HUES48 (cell line): Measurements from ENCODE around the gene PIAS4.

ENCODE experiments used
- H3K27ac ChIP-seq: one replicate; pipeline ENCODE4 v1.7.0; 2013; ENCODE audit warnings: low read depth, low read length, inconsistent platforms
- H3K27me3 ChIP-seq: 2 replicates; pipeline ENCODE4 v1.6.1; 2013; ENCODE audit warnings: mild to moderate bottlenecking, low read length; ENCODE audit not compliant: control insufficient read depth, insufficient read depth
- H3K36me3 ChIP-seq: 2 replicates; pipeline ENCODE4 v1.6.1; 2013; ENCODE audit warnings: low read length; ENCODE audit not compliant: control insufficient read depth, insufficient read depth
- H3K4me1 ChIP-seq: 2 replicates; pipeline ENCODE4 v1.6.1; 2013; ENCODE audit warnings: mild to moderate bottlenecking, low read length; ENCODE audit not compliant: control insufficient read depth, insufficient read depth
- H3K4me3 ChIP-seq: 2 replicates; pipeline ENCODE4 v1.5.1; 2013; ENCODE audit warnings: mild to moderate bottlenecking, low read depth, low read length
- H3K9ac ChIP-seq: 2 replicates; pipeline ENCODE4 v1.6.1; 2013; ENCODE audit warnings: mild to moderate bottlenecking, low read depth, low read length, moderate library complexity
- H3K9me3 ChIP-seq: 2 replicates; pipeline ENCODE4 v1.6.1; 2013; ENCODE audit warnings: low read length; ENCODE audit not compliant: control insufficient read depth, insufficient read depth

PIAS4 gene

DNA sequence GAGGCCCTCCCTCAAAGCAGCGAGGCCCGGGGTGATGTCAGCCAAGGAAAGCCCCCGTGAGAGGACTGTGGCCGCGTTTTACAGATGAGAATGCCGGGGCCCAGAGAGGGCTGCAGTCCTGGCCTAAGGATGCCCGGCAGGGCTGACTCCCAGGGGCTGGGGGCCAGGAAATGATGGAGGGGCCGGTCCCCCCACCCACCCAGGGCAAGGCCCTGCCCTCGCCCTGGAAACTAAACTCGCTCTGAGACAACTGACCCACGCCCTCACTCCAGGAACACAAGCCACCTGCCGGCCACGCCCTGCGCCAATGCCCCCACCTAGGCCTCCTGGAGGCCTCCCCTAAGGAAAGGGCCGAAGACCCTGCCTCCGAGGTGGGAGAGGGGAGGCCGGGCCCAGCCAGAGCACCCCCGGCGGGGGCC, 51.9 kb downstream of the PIAS4 start:
- Histone ChIP-seq H3K27me3 (no peaks in the 10 kb centered on the region), H3K9ac (no peak overlapping the region), H3K4me1 (peaks cover 22% of the 10 kb centered on the region), H3K36me3 (peaks cover 11% of the 10 kb centered on the region), H3K27ac (peak overlapping the region; percentile 67), H3K4me3 (no peak overlapping the region), H3K9me3 (no peaks in the 10 kb centered on the region)

DNA sequence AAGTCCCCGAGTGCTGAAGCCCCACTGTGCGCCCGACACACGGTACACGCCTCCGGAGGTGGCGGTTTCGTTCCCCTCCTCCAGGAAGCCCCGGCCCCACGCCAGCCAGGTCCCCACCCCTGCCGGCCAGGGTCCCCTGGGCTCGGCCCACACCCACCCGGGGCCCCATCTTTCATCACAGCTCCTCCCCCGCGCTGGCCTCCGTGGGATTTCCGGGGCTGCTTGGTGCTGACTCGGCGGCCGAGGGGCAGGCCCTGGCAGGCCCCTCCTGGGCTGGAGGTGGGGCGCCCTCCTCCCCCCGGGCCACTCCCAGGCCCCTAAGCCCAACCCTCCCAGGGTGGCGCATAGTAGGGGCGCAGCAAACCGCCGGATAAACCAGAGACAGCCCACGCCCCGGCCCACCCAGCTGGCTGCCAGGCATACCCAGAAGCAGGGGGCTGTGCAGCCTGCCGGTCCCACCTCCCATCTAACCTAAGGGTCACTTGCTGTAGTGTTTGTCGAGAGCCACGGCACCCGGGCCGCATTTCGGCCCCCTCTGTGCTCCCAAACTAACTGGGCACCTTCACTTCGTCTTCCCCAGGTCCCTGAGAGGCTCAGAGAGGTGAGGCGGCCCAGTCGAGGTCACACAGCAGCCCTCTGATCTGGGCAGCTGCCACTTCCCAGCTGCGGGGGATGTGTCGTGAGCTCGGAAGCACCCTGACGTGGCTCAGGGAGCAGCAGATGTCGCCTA, 52.5 kb downstream of the PIAS4 start:
- H3K27ac ChIP-seq: no peak overlapping the region
- H3K4me1 ChIP-seq: peaks cover 22% of the 10 kb centered on the region
- peaks cover 5% of the 10 kb centered on the region for H3K36me3 ChIP-seq
- H3K9ac ChIP-seq: no peak overlapping the region
- no peaks in the 10 kb centered on the region for H3K27me3 ChIP-seq
- no peak overlapping the region for H3K4me3 ChIP-seq
- no peaks in the 10 kb centered on the region for H3K9me3 ChIP-seq

DNA sequence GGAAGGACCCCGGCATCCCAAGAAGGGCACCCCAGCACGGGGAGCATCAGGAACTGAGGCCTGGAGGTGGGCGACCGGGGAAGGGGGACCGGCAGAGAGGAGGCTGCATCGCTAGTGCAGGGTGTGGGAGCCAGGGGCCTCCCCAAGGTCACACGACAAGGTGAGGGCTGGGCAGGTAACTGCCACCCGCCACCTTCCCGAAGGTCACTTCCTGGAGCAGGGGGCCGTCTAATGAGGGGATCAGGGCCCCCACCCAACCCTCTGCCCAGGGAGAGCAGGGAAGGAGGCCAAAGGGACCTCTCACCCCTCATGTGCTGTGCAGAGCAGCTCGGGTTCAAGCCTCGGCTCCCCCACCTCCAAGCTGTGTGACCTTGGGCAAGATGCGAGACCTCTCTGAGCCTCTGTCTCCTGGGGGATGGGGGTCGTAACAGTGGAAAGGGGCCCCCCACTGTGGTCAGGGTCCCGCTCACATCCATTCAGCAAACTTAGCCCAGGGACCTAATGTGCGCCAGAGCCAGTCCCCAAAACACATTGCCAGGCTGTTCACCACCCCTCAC, 53.2 kb downstream of the PIAS4 start:
- Histone ChIP-seq H3K36me3 (peaks cover 3% of the 10 kb centered on the region; the same call in 1 of the 2 replicates), H3K27me3 (no peaks in the 10 kb centered on the region), H3K27ac (no peak overlapping the region), H3K4me1 (peaks cover 22% of the 10 kb centered on the region), H3K9ac (no peak overlapping the region), H3K4me3 (no peak overlapping the region), H3K9me3 (no peaks in the 10 kb centered on the region)

DNA sequence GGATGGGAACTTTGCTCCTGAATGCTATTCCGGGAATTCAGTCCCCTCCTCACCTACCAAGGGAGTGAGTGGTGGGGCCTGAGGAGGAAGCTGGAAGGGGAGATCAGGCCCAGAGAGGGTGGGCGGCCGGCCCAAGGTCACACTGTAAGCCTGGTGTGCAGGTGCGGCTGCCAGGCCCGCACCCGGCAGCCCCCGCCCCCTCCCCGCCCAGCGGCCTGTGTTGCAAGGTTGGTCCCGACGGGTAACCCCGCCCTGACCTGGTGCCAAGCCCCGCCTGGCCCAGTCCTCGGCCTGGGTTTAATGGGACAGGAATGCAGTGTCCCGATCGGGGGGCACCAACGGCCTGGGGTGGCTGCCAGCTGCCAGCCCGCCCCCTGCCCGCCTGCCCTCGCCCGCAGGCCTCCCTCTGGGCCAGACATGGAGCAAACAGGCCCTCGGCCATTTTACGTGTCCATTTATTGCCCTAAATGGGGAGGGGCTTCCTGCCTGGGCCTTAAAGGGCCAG, 53.7 kb downstream of the PIAS4 start:
- Histone ChIP-seq H3K27ac (no peak overlapping the region), H3K9ac (no peak overlapping the region), H3K4me1 (peaks cover 22% of the 10 kb centered on the region), H3K36me3 (peaks cover 3% of the 10 kb centered on the region; the same call in 1 of the 2 replicates), H3K9me3 (no peaks in the 10 kb centered on the region), H3K27me3 (no peaks in the 10 kb centered on the region), H3K4me3 (no peak overlapping the region)

DNA sequence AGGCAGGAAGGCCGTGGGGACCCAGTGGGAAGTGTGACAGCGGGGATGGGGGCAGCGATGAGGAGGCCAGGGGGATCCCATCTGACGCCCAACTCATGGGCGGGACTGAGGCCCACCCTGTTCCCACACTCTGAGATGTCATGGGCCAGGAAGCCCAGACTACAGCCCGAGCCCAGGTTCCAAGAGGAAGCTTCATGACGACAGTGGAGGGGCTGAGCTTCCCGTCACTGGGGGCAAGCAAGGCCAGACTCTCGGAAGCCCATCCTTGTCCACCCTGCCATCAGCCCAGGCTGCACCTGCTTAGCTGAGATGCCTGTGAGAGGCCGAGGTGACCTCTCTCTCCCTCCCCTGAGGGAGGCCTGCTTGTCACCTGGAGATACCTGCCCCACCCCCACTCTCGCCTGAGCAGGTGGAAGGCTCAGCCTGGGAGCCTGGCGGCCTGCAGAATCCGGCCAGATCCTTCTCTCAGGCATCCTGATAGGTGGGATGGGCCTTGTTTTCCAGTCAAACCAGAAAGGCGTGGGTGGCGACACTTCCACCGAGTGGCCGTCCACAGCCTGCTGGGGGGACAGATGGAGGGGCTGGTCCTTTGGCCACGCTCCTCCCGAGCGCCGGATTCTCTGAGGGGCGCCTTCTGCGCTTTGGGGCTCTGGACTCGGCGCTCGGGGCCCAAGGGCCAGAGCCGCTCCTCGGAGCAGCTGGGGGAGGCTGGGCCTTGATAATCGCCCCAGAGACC, 54.3 kb downstream of the PIAS4 start:
- peaks cover 3% of the 10 kb centered on the region; the same call in 1 of the 2 replicates for H3K36me3 ChIP-seq
- H3K9ac ChIP-seq: no peak overlapping the region
- H3K4me1 ChIP-seq: peaks cover 22% of the 10 kb centered on the region
- no peak overlapping the region for H3K4me3 ChIP-seq
- no peaks in the 10 kb centered on the region for H3K9me3 ChIP-seq
- no peaks in the 10 kb centered on the region for H3K27me3 ChIP-seq
- peak overlapping the region; percentile 8 for H3K27ac ChIP-seq

DNA sequence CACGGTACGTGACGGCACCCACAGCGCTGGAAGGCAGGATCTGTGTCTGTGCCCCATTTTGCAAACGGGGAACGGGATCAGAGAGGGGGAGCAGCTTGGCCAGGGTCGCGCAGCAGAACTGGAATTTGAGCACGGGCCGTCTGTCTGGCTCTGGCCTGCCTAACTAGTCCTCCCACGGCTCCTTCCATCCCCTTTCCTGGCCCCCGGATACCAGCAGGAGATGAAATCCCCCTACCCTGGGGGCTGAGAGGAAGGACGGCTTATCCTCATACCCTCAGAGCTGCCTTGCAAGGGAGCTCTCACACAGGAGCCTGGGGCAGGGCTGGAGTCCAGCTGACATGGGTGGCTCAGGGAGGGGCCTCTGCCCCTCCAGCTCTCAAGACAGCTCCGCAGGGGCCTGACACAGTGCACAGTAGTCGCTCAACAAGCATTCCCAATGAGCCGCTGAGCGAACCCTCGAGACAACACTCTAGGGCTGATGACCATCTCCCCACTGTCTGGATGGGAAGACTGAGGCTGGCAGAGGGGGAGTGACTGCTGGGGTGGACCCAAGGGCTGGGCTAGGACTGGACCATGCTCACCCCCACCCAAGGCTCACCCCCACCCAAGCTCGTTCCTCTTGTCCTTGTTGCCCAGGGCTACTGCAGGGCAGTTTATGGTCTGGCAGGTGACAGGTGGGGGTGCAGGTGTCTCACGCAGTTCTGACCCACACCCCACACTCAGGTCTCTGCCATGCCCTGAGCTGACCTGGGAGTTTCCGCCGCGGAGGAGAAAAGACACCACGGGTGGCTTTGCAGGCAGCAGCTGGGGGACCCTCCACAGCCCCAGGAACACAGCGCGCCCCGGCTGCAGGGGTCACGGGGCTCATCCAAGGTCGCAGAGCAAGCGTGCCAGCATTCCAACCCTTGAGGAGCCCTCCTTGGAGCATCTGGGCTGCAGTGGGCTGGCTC, 55.2 kb downstream of the PIAS4 start:
- Histone ChIP-seq H3K4me1 (peaks cover 22% of the 10 kb centered on the region), H3K4me3 (no peak overlapping the region), H3K27ac (peak overlapping the region; percentile 8), H3K36me3 (peaks cover 3% of the 10 kb centered on the region; the same call in 1 of the 2 replicates), H3K27me3 (peaks cover 5% of the 10 kb centered on the region; the same call in 1 of the 2 replicates), H3K9me3 (no peaks in the 10 kb centered on the region), H3K9ac (no peak overlapping the region)

DNA sequence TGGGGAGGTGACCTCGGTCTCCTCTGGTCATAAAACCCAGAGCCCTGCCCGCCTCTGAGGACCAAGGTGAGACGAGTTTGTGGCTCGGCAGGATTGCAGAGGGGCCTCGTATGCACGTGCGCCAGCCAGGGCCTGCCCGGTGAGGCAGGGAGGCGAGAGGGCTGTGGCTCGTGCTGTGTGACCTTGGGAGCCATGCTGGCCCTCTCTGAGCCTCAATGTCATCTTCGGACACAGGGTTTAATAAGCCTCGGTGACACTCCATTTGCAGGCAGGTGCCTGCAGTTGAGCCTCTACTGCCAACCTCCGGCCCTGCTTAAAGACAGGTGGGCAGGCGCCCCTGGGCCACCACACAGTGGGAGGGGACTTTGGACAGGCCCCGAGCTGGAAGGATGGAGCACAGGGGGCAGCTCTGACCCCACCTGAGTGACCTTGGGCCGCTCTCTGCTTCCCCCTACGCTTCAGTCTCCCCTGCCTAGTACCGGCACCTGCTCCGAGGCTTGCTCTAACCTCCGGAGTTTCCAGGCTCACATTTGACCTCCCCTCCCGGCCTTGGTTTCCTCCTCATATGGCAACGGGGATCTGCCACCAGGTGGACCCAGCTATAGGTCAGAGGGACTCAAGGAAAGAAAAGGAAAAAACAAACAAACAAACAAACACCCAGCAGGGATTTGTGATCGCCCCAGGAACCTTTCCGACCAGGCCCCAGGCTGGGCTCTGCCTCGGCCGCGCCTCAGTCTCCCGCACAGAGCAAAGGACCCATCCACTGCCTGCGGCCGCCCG, 56.0 kb downstream of the PIAS4 start:
- Histone ChIP-seq H3K4me3 (peak overlapping the region; percentile 78), H3K27me3 (peaks cover 14% of the 10 kb centered on the region), H3K4me1 (peaks cover 22% of the 10 kb centered on the region), H3K9ac (no peak overlapping the region), H3K27ac (peak overlapping the region; percentile 73), H3K36me3 (peaks cover 3% of the 10 kb centered on the region; the same call in 1 of the 2 replicates), H3K9me3 (no peaks in the 10 kb centered on the region)

DNA sequence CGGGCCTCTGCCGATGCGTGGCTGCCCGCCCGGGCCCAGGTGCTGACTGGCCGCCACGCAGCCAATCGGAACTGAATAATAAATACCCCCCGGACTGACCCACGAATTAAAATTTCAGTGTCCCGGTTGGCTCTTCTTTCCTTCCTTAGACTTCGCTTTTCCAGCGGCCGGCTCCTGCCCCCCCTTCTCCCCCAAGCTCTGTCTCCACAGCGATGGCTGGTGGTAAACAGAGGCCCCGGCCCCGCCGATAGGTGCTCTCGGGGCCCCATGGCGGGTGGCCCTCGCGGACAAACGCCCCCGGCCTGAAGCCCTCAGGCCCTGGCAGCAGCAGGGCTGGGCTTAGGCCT, 56.6 kb downstream of the PIAS4 start:
- Histone ChIP-seq H3K4me3 (peak overlapping the region; percentile 78), H3K36me3 (peaks cover 3% of the 10 kb centered on the region; the same call in 1 of the 2 replicates), H3K27me3 (peaks cover 20% of the 10 kb centered on the region), H3K9me3 (no peaks in the 10 kb centered on the region), H3K27ac (peak overlapping the region; percentile 73), H3K9ac (peak overlapping the region; percentile 31), H3K4me1 (peaks cover 22% of the 10 kb centered on the region)

DNA sequence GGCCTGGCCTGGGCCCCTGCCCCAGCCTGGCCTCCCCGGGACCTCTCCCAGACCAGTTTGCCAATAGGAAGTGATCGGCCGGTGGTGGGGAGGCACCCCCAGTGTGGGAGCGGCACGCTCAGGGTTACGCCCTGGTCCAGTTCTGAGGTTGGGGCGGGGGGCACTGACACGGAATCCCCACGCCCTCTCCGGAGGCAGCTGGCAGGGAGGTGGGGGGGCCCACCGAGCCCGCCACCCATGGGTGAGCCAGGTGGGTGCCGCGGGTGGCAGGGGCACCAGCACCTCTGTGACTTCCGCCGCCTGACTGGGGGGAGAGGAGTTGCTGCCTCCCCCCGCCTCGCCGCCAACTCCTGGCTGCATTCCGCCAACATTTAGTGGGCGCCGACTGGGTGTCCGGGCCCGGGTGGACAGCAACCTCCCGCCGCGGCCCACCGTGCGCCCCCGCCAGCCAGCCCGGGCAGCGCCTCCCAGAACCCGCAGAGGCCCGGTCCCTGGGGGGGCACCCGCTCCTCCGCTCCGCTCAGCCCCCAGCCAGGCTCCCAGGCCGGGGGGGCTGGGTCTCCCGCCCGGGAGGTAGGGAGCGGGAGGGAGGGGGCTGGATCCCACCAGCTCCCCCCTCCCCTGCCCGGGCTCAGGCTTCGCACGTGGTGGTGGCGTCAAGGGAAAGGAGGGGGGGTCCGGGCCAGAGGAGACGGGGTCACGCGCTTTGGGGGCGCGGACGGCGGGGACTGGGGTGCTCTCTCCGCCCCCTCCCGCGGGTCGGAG, 57.1 kb downstream of the PIAS4 start:
- Histone ChIP-seq H3K4me1 (peaks cover 22% of the 10 kb centered on the region), H3K9me3 (no peaks in the 10 kb centered on the region), H3K4me3 (peak overlapping the region; percentile 78), H3K27ac (peak overlapping the region; percentile 73), H3K9ac (peak overlapping the region; percentile 31), H3K36me3 (peaks cover 3% of the 10 kb centered on the region; the same call in 1 of the 2 replicates), H3K27me3 (peaks cover 22% of the 10 kb centered on the region)
